ENCODE data around the gene RAB9A. TPM values are rescaled to one million over a fixed set of nuclear protein-coding genes. Genes with fewer than 3 reads are reported as not detected.

Gene RAB9A, protein sequence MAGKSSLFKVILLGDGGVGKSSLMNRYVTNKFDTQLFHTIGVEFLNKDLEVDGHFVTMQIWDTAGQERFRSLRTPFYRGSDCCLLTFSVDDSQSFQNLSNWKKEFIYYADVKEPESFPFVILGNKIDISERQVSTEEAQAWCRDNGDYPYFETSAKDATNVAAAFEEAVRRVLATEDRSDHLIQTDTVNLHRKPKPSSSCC
- total RNA-seq: 14.2 and 18.6 TPM in 2 replicates

DNA sequence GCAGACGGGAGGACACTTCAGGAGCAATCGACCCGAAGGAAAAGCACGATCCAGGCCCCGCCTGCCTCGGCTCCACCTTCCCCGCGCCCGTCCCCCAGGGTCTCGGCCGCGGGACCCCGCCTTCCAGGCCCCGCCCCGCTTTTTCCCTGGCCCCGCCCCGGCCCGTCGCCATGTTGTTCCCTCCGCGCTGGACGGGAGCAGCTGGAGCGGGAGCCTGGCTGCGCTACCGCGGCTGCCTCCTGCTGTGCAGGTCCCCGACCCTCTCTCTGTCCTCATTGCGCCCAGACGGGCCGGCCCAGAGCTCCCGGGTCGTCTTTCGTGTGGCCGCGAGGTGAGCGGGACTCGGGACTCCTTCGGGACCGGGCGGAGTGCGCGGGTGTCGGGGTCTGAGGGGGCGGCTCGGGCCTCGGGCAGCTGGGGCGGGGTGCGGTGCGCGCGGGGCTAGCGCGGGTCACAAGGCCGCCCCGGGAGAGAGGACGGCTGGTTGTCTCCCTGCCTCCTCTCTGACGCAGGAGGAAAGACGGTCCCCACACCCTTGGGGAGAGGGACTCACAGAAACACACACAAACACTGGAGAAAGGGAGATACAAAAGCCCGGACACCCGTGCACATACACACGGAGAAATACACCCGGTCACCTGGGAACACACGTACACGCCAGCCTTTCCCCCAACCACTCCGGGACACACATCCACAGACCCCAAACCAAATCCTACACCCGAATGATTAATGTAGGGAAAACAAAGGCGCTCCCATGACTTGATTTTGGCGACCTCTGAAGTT, at the start of gene RAB9A:
TSS of gene RAB9A (plus strand) at position 171 of the 783 bp plus-strand sequence. CDS start 19,619 bp downstream, outside the sequence.

DNA sequence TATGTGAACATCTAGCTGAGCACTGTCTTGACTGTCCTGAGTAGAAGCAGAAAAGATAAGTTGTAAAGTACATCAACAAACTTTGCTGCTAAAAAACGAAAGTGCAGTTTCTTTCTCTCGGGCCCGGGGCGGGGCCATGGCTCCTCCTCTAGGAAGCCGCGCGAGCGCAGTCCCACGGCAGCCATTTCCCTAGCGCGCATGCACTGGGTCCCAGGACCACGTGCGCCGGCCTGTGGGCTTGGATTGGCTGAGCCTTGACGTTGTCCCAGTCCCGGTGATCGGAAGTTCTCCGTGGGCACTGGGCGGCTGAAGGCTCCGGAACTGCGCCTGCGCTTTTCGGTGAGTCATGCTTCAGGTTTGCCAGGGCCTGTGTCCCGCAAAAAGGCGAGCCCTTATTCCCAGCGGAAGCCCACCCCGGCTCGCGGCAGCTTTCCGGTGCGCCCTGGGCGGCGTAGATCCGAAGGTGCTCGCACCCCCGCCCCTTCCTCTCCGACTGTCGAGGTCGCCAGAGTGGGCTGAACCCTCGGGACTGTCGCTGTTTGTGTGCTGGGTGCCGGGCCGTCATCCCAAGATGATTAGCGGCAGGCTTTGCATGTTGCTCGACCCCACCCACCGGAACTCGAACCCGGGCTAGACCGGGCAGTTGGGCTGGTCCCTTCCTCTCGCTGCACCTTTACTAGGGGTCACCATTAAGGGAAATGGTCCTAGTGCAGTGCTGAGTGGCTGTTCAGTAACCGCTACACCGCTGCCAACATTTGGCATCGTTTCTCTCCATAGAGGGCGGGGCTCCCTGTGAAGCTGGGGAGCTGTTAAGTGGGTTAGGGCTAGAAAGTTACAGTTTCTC, 35.9 kb upstream of the RAB9A start, which contains the start of gene TCEANC:
TSS of gene TCEANC (plus strand) at position 292 of the 844 bp plus-strand sequence. CDS start 9,368 bp downstream, outside the sequence.

DNA sequence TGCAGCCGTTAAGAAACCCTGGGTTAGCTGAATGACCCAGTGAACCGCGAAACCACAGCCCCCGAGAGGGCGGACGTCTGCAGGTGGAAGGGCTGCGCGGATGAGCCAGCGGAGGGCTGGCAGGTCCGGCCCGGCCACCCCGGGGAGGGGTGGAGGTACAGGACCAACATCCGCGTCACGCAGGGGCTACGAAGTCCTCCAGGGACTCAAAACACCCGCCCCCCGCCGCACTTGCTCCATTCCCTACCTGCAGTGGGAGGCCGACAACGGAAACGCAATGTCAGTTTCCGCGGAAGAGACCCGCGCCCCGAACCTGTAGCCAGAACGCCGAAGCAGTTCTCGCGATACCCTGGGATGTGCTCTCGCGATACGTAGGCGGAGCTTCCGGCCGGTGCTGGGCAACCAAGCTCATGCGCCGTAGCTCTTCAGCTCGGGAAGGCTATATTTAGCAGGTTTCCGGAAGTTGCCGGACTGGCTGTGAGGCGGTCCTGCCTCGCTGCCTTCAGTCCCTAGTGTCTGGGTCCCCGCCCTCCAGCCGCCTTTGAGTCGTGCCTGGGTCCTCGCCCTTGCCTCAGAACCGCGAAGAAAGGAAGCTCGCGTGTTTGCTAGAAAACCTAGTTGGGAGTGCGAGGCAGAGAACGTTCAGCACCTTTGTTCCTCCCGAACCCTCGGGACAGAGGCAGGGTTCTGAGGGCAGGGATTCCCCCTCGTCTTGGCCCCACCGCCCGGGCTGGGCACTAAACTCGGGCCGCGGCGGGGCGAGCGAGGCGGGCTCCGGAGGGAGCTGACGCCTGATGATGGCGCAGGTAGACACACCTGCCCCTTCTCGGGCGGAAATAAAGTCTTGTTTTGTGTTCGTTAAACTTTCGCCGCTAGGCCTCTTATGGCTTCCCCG, 45.6 kb downstream of the RAB9A start, which contains the start of the genes OFD1 and TRAPPC2:
TSS of gene OFD1 (plus strand) at position 471 of the 895 bp plus-strand sequence. CDS start at position 795, 324 bp downstream.
TSS of gene TRAPPC2 (minus strand) at position 343 of the 895 bp plus-strand sequence. CDS start 14,657 bp downstream, outside the sequence.

Other genes with a start within 250 kb of the RAB9A start
- gene EGFL6, start 119.5 kb upstream of the RAB9A start, total RNA-seq: not detected in 2 replicates
- gene TCEANC, start 36.0 kb upstream of the RAB9A start, total RNA-seq: 0.65 and 2.1 TPM in 2 replicates
- gene TRAPPC2, start 45.5 kb downstream of the RAB9A start, total RNA-seq: 8.7 and 10.3 TPM in 2 replicates
- gene OFD1, start 45.6 kb downstream of the RAB9A start, total RNA-seq: 5.2 and 8.2 TPM in 2 replicates
- under 0.01 and 0.38 TPM in 2 replicates for gene GPM6B, start 128.0 kb downstream of the RAB9A start, total RNA-seq

All from bladder microvascular endothelial cell (primary cell).